ENCODE data around the gene OR2T27. TPM values are rescaled to one million over a fixed set of nuclear protein-coding genes. Genes with fewer than 3 reads are reported as not detected.
A peak's percentile ranks its signal among the peaks of the same experiment; 100 is the strongest.

The OR2T27 gene
- total and polyA plus RNA-seq, 12 donors = not detected

DNA sequence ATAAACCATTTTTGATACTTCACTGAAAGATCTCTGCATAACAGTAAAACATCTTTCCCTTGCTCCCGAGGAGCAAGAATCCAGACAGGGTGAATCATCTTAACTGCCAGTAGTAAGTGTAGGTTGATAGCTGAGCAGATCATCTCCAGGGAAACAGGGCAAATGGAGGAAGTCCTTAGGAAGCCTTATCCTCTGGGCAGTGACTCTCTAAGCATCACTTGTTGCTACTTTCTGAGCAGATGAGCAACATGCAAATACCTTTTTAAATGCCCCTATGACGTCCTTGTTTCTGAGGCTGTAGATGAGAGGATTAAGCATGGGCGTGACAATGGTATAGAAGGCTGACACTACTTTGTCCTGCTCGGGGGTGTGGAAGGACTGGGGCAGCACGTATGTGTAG is 29.4 kb downstream of the OR2T27 start:
- no peak overlapping the region for H3K4me3 ChIP-seq
- no peaks in the 10 kb centered on the region for H3K9me3 ChIP-seq (replicated peaks in 1 of 3)
- no peak overlapping the region for H3K27ac ChIP-seq
- WGBS, 4 donors = 67 to 76% (median 68%) methylated on average over 5 of the region's 5 CpGs
- intact Hi-C loops (cut with DNase I) = no loop called here
- H3K36me3 ChIP-seq (replicated peaks in 1 of 2) = no peaks in the 10 kb centered on the region
- TF ChIP-seq, protein P1, sequence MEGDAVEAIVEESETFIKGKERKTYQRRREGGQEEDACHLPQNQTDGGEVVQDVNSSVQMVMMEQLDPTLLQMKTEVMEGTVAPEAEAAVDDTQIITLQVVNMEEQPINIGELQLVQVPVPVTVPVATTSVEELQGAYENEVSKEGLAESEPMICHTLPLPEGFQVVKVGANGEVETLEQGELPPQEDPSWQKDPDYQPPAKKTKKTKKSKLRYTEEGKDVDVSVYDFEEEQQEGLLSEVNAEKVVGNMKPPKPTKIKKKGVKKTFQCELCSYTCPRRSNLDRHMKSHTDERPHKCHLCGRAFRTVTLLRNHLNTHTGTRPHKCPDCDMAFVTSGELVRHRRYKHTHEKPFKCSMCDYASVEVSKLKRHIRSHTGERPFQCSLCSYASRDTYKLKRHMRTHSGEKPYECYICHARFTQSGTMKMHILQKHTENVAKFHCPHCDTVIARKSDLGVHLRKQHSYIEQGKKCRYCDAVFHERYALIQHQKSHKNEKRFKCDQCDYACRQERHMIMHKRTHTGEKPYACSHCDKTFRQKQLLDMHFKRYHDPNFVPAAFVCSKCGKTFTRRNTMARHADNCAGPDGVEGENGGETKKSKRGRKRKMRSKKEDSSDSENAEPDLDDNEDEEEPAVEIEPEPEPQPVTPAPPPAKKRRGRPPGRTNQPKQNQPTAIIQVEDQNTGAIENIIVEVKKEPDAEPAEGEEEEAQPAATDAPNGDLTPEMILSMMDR (IDR thresholded peaks at IDR 0.05) = no peak
- no peak for TF ChIP-seq POLR2A (IDR thresholded peaks at IDR 0.05)
- H3K27me3 ChIP-seq = no peaks in the 10 kb centered on the region
- H3K4me1 ChIP-seq (replicated peaks in 1 of 2) = no peaks in the 10 kb centered on the region
- no peak for DNase-seq

DNA sequence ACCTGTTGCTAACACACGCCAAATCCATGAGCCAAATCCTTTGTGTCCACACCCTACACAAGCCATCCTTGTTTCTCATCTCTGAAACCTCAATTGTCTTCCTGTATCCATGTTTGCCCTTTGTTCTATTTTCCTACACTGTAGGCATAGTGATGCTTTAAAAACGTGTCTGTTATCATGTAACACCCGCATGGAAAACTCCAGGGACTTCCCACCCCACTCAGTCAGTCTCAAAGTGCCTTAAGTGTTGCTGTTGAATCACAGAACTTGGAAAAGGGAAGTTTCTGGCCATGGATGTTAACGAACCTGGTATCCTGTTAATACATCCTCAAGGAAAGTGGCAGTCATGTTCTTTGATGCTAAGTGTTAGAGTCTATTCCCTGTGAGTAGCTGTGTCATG is 30.2 kb downstream of the OR2T27 start:
- TF ChIP-seq POLR2A (IDR thresholded peaks at IDR 0.05) = no peak
- TF ChIP-seq, protein P1 (IDR thresholded peaks at IDR 0.05) = no peak
- H3K27ac ChIP-seq = no peak overlapping the region
- no peaks in the 10 kb centered on the region for H3K27me3 ChIP-seq
- no peak for DNase-seq
- H3K4me3 ChIP-seq = no peak overlapping the region
- H3K9me3 ChIP-seq (replicated peaks in 1 of 3) = no peaks in the 10 kb centered on the region
- H3K4me1 ChIP-seq (replicated peaks in 1 of 2) = no peaks in the 10 kb centered on the region
- no peaks in the 10 kb centered on the region for H3K36me3 ChIP-seq (replicated peaks in 1 of 2)
- intact Hi-C loops (cut with DNase I) = no loop called here
- WGBS, 4 donors = 55 to 69% (median 61%) methylated on average over 4 of the region's 4 CpGs

DNA sequence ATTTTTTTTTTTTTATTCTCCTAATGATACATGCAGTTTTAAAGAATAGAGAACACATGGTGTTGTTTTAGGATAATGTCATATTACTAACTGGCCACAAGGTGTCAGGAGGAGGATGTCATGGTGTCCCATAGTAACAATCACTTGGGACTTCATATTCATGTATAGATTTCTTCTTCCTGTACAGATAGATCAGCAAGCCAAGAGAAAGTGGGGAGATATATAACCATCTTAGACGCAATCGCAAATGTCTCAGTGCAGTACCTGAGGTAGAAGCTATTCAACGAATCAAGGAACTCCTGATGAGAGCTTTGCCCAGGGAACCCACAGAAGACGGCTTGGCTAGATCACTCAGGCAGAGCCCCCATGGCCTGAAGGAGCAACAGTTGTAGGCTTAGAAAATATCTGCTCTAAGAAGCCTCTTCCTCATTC is 32.7 kb downstream of the OR2T27 start:
- Histone ChIP-seq H3K4me3 (no peak overlapping the region), H3K4me1 (replicated peaks in 1 of 2) (no peaks in the 10 kb centered on the region), H3K27me3 (no peaks in the 10 kb centered on the region), H3K27ac (no peak overlapping the region), H3K36me3 (replicated peaks in 1 of 2) (no peaks in the 10 kb centered on the region), H3K9me3 (replicated peaks in 1 of 3) (no peaks in the 10 kb centered on the region)
- WGBS, 4 donors = 43 to 78% (median 60%) methylated on average over 4 of the region's 4 CpGs
- peak in 1 of 7 donors; percentile 1 for DNase-seq
- intact Hi-C loops (cut with DNase I) = loop anchor here (5.0 kb wide), 1 partner anchor 185 kb away; no protein-coding TSS in a partner anchor
- no peak for TF ChIP-seq POLR2A (IDR thresholded peaks at IDR 0.05)
- TF ChIP-seq, protein P1 (IDR thresholded peaks at IDR 0.05) = peak; percentile 40 to 64 (median 50)

DNA sequence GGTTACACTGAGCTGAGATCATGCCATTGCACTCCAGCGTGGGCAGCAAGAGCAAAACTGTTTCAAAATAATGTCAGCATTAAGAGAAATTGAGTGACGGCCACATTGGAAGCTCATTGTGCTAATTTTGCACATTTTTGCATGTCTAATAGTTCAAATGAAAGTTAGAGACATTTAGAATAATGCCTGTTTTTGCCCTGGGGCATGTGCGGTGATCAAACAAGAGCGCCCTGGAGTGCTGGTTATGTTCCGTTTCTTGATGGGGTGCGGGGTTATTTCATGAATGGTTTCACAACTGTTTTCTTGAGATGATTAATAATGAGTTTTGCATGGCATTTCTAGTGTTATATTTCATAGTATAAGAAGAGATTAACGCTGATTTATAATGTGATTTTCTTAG is 33.6 kb downstream of the OR2T27 start:
- no peaks in the 10 kb centered on the region for H3K4me1 ChIP-seq (replicated peaks in 1 of 2)
- intact Hi-C loops (cut with DNase I) = loop anchor here (5.0 kb wide), 1 partner anchor 186 kb away; no protein-coding TSS in a partner anchor
- WGBS, 4 donors = 49 to 64% (median 57%) methylated on average over 7 of the region's 7 CpGs
- H3K27ac ChIP-seq = no peak overlapping the region
- H3K27me3 ChIP-seq = no peaks in the 10 kb centered on the region
- no peaks in the 10 kb centered on the region for H3K9me3 ChIP-seq (replicated peaks in 1 of 3)
- no peak for DNase-seq
- H3K4me3 ChIP-seq = no peak overlapping the region
- TF ChIP-seq, protein P1 (IDR thresholded peaks at IDR 0.05) = no peak
- TF ChIP-seq POLR2A (IDR thresholded peaks at IDR 0.05) = no peak
- H3K36me3 ChIP-seq (replicated peaks in 1 of 2) = no peaks in the 10 kb centered on the region
